ENCODE results near the gene SIGLEC11. TPM values are rescaled to one million over a fixed set of nuclear protein-coding genes. Genes with fewer than 3 reads are reported as not detected.

The SIGLEC11 gene
- total and polyA plus RNA-seq, 2 of the 13 experiments (the other 11 are each of a cell fraction or from before 2014, with no cell fraction given): not detected

- TF ChIP-seq BCLAF1 (IDR thresholded peaks at IDR 0.05): no peak
- TF ChIP-seq PRPF4 (IDR thresholded peaks at IDR 0.05; ENCODE audit: low read depth, low read length, poor library complexity, severe bottlenecking): no peak
- TF ChIP-seq ZXDC (CRISPR knock-in tag; IDR thresholded peaks at IDR 0.05): 0 out of 2 replicates have a peak, but pooled peaks have one; percentile 52
- TF ChIP-seq ZMYM4 (CRISPR knock-in tag; IDR thresholded peaks at IDR 0.05): peak; percentile 73
- TF ChIP-seq ZMYM2 (CRISPR knock-in tag; IDR thresholded peaks at IDR 0.05): no peak; the same call in none of the 2 replicates
- no peak for TF ChIP-seq ZBTB20 (CRISPR knock-in tag; IDR thresholded peaks at IDR 0.05; ENCODE audit: borderline replicate concordance, low read depth)
- no peak for TF ChIP-seq SIN3A (IDR thresholded peaks at IDR 0.05; ENCODE audit: borderline replicate concordance, low read depth, low read length)
- 0 out of 2 replicates have a peak, but pooled peaks have one; percentile 37 for TF ChIP-seq ZMYM3 (CRISPR knock-in tag; IDR thresholded peaks at IDR 0.05)
- TF ChIP-seq ZNF292 (CRISPR knock-in tag; IDR thresholded peaks at IDR 0.05; ENCODE audit: borderline replicate concordance, low read depth): no peak; the same call in 1 of the 2 replicates
- 0 out of 2 replicates have a peak, but pooled peaks have one; percentile 14 for TF ChIP-seq HMG20B (CRISPR knock-in tag; conservative IDR thresholded peaks at IDR 0.05)
- TF ChIP-seq ZNF280D (CRISPR knock-in tag; IDR thresholded peaks at IDR 0.05): 0 out of 2 replicates have a peak, but pooled peaks have one; percentile 18
- 0 out of 2 replicates have a peak, but pooled peaks have one; percentile 39 for TF ChIP-seq MYPOP (CRISPR knock-in tag; IDR thresholded peaks at IDR 0.05)
Measured at GRCh38 chr19:49929611-49930482, 31.1 kb downstream of the SIGLEC11 start (continued).
